Neuronal stem cell (in vitro differentiated cells): ENCODE data around the gene MITF.

Source experiments
- DNase-seq: peaks from one replicate; pipeline ENCODE4 v3.0.0-alpha.2; 2013; ENCODE audit warnings: low spot score
- H2AFZ ChIP-seq: one replicate; pipeline ENCODE4 v1.6.1; 2013; ENCODE audit warnings: mild to moderate bottlenecking, low read length, inconsistent platforms
- H2AK5ac ChIP-seq: 2 replicates; pipeline ENCODE4 v1.6.1; 2013; ENCODE audit warnings: low read depth, mild to moderate bottlenecking, inconsistent platforms, low read length, moderate library complexity, mixed read lengths
- H2BK120ac ChIP-seq: 2 replicates; pipeline ENCODE4 v1.6.1; 2013; ENCODE audit warnings: low read depth, mild to moderate bottlenecking, inconsistent platforms, low read length, moderate library complexity, mixed read lengths
- H2BK12ac ChIP-seq: one replicate; pipeline ENCODE4 v1.6.1; 2013; ENCODE audit warnings: low read length, inconsistent platforms
- H2BK15ac ChIP-seq: 2 replicates; pipeline ENCODE4 v1.6.1; 2013; ENCODE audit warnings: mild to moderate bottlenecking, low read length, inconsistent platforms, mixed read lengths
- H2BK5ac ChIP-seq: one replicate; pipeline ENCODE4 v1.6.1; 2013; ENCODE audit warnings: inconsistent platforms, mild to moderate bottlenecking, low read length, moderate library complexity
- H3K14ac ChIP-seq: one replicate; pipeline ENCODE4 v1.6.1; 2013; ENCODE audit warnings: low read length, inconsistent platforms
- H3K18ac ChIP-seq: 2 replicates; pipeline ENCODE4 v1.6.1; 2013; ENCODE audit warnings: low read length, inconsistent platforms
- H3K23ac ChIP-seq: 2 replicates; pipeline ENCODE4 v1.6.1; 2013; ENCODE audit warnings: low read depth, mild to moderate bottlenecking, mixed read lengths, low read length, inconsistent platforms; ENCODE audit not compliant: poor library complexity
- H3K27ac ChIP-seq: replicated peaks from 3 replicates; pipeline ENCODE4 v1.5.1; 2013; ENCODE audit warnings: low read length, inconsistent platforms
- H3K27me3 ChIP-seq, 3 experiments: 2 replicates each; pipeline ENCODE4 v1.6.1; 2013; ENCODE audit warnings: low read length in 3 of 3, mild to moderate bottlenecking in 2 of 3, inconsistent platforms in 1 of 3, low read depth in 1 of 3, mixed read lengths in 1 of 3, moderate library complexity in 1 of 3; ENCODE audit not compliant: control insufficient read depth in 3 of 3, insufficient read depth in 3 of 3
- H3K36me3 ChIP-seq, 2 donors: replicated peaks in 1 of 2; 2 replicates each; pipeline ENCODE4 v1.6.1; 2013; ENCODE audit warnings: low read length in 2 of 2; ENCODE audit not compliant: control insufficient read depth in 2 of 2, insufficient read depth in 2 of 2
- H3K4ac ChIP-seq: 2 replicates; pipeline ENCODE4 v1.6.1; 2013; ENCODE audit warnings: inconsistent platforms, mild to moderate bottlenecking, low read length, moderate library complexity
- H3K4me1 ChIP-seq, 2 donors: 1 replicate in 1 of 2; 2 replicates in 1 of 2; pipeline ENCODE4 v1.6.1; 2013; ENCODE audit warnings: low read length in 2 of 2, low read depth in 1 of 2; ENCODE audit not compliant: control insufficient read depth in 2 of 2, insufficient read depth in 1 of 2
- H3K4me2 ChIP-seq: one replicate; pipeline ENCODE4 v1.6.1; 2013; ENCODE audit warnings: mild to moderate bottlenecking, low read length, inconsistent platforms; ENCODE audit not compliant: insufficient read depth, poor library complexity, severe bottlenecking
- H3K4me3 ChIP-seq, 2 donors: 2 replicates each; pipeline ENCODE4 v1.5.1; 2013; ENCODE audit warnings: low read length in 2 of 2, mild to moderate bottlenecking in 2 of 2, inconsistent platforms in 1 of 2, moderate library complexity in 1 of 2
- H3K79me1 ChIP-seq: one replicate; pipeline ENCODE4 v1.6.1; 2013; ENCODE audit warnings: low read depth, mild to moderate bottlenecking, inconsistent platforms, low read length, moderate library complexity
- H3K9ac ChIP-seq: one replicate; pipeline ENCODE4 v1.6.1; 2013; ENCODE audit warnings: mild to moderate bottlenecking, low read depth, low read length, inconsistent platforms; ENCODE audit not compliant: poor library complexity
- H3K9me3 ChIP-seq, 2 donors: replicated peaks in 1 of 2; 2 replicates each; pipeline versions ENCODE3 to v1.6.1; 2013; ENCODE audit warnings: low read length in 2 of 2, mild to moderate bottlenecking in 2 of 2, inconsistent platforms in 1 of 2, low read depth in 1 of 2, mixed read lengths in 1 of 2, moderate library complexity in 1 of 2; ENCODE audit not compliant: control insufficient read depth in 2 of 2, insufficient read depth in 1 of 2
- H4K8ac ChIP-seq: one replicate; pipeline ENCODE4 v1.6.1; 2013; ENCODE audit warnings: low read depth, mild to moderate bottlenecking, inconsistent platforms, low read length, moderate library complexity
- H4K91ac ChIP-seq: one replicate; pipeline ENCODE4 v1.6.1; 2013; ENCODE audit warnings: low read length, low read depth, mild to moderate bottlenecking, inconsistent platforms; ENCODE audit not compliant: poor library complexity
- WGBS, 2 donors: extraction: QIAGEN DNeasy Blood & Tissue Kit; methylation state at CpG; one replicate each; pipeline ENCODE4 v1.1.7; 2013; ENCODE audit warnings: missing lambda C conversion rate in 2 of 2, mixed read lengths in 1 of 2; ENCODE audit not compliant: insufficient read length in 2 of 2, insufficient replicate concordance in 1 of 2; ENCODE audit errors: extremely low coverage in 2 of 2; 5-methylcytosine and 5-hydroxymethylcytosine counted together

The MITF gene

DNA sequence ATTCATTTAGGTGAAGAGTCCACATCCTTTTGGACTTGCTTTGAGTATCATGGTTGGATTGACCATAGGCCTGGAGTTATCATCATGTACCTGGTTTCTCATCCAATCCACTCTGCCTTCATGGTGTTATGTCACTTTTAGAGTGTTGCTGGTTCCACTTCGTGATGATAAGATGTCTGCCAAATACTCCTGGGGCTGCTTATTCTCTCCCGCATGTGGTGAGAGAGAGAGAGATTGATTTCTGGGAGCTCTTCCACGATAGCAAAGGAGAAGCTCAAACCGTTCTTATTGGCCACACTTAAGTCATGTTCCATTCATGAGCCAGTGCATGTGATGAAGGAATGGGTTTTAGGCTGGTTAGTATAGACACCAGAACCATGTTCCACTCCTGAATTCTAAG is 47.6 kb downstream of the MITF start:
- Histone ChIP-seq H3K23ac (no peak overlapping the region), H3K4me2 (no peak overlapping the region), H2BK120ac (no peak overlapping the region), H3K79me1 (no peaks in the 10 kb centered on the region), H3K27me3 (no peaks in the 10 kb centered on the region), H2AK5ac (no peak overlapping the region), H3K18ac (no peak overlapping the region), H3K27ac (no peak overlapping the region), H3K14ac (no peak overlapping the region), H3K9ac (no peak overlapping the region), H3K36me3 (no peaks in the 10 kb centered on the region), H3K9me3 (no peaks in the 10 kb centered on the region), H4K8ac (no peak overlapping the region), H2AFZ (no peak overlapping the region), H2BK5ac (no peak overlapping the region), H3K4ac (no peak overlapping the region), H4K91ac (no peak overlapping the region), H2BK15ac (no peak overlapping the region), H3K4me1 (no peaks in the 10 kb centered on the region), H3K4me3 (no peak overlapping the region), H2BK12ac (no peak overlapping the region)
- no CpG with 5 or more reads among the region's 4 CpGs for WGBS, 2 donors
- DNase-seq: no peak

DNA sequence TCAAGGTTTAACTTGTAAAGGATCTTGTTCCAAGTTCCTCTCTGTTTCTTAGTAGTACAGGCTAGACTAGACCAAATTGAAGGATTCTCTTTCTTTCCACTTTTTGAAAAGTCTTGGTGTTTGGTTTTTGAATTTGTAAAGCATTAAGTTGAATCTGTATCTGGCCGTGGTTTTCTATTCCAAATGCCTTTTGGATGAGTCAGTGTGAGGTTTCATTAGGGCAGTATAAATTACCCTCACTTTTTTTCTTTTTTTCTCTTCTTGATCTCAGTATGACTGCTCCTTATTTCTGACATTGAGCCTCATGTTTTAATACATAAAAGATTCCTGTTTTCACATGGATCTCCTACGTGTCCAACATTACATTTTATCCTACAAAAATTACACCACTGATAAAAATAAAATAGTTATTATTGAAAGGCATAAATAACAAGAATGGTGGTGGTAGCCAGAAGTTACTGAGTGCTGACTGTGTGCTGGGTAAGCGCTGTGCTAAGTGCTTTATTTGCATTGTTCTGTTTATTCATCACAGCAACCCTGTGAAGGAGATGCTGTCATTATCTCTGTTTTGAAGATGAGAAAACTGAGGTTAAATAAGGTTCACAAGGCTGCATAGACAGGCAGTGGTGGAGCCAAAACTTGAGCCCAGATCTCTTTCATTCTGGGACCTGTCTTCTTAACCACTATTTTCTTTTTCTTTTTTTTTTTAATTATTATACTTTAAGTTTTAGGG is 48.3 kb downstream of the MITF start:
- no peak overlapping the region for H3K27ac ChIP-seq

DNA sequence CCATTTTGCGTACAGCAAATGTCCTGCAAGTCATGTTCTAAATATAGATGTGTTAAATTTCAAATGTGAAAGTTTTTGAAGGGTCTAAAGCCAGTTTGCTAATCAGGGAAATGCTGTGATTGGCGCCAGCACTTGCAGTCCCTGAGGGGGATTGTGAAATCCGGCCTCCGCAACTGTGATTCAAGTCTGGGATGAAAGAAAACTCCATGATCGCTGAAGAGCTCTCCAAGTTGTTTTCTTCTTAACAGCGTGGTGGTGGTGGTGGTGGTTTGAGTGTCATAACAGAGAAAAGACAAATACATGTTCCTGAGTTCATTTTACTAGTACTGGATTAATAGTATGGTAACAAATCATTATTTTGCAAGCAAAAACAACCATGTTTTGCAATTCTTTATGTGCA is 51.8 kb downstream of the MITF start:
- Histone ChIP-seq H2BK5ac (no peak overlapping the region), H2BK120ac (no peak overlapping the region), H3K9me3 (no peaks in the 10 kb centered on the region), H2AK5ac (no peak overlapping the region), H3K4me3 (no peak overlapping the region), H2BK15ac (no peak overlapping the region), H3K4me2 (no peak overlapping the region), H3K27me3 (no peaks in the 10 kb centered on the region), H3K4me1 (no peaks in the 10 kb centered on the region), H3K23ac (no peak overlapping the region), H3K9ac (no peak overlapping the region), H4K91ac (no peak overlapping the region), H3K18ac (no peak overlapping the region), H3K14ac (no peak overlapping the region), H3K27ac (no peak overlapping the region), H3K4ac (no peak overlapping the region), H2AFZ (no peak overlapping the region), H3K36me3 (no peaks in the 10 kb centered on the region), H2BK12ac (no peak overlapping the region), H4K8ac (no peak overlapping the region), H3K79me1 (no peaks in the 10 kb centered on the region)
- no peak for DNase-seq
- WGBS, 2 donors: no CpG with 5 or more reads among the region's 6 CpGs

More for the DNA sequence above, 48.3 kb downstream of the MITF start:
- Histone ChIP-seq H3K4ac (no peak overlapping the region), H3K4me1 (no peaks in the 10 kb centered on the region), H3K9me3 (no peaks in the 10 kb centered on the region), H3K4me3 (no peak overlapping the region), H4K8ac (no peak overlapping the region), H3K18ac (no peak overlapping the region), H2BK5ac (no peak overlapping the region), H3K9ac (no peak overlapping the region), H3K27me3 (no peaks in the 10 kb centered on the region), H2AFZ (no peak overlapping the region), H2BK12ac (no peak overlapping the region), H3K14ac (no peak overlapping the region), H2AK5ac (no peak overlapping the region), H3K36me3 (no peaks in the 10 kb centered on the region), H3K4me2 (no peak overlapping the region), H2BK120ac (no peak overlapping the region), H4K91ac (no peak overlapping the region), H2BK15ac (no peak overlapping the region), H3K79me1 (no peaks in the 10 kb centered on the region), H3K23ac (no peak overlapping the region)
- DNase-seq: no peak
- no CpG with 5 or more reads among the region's 3 CpGs for WGBS, 2 donors

DNA sequence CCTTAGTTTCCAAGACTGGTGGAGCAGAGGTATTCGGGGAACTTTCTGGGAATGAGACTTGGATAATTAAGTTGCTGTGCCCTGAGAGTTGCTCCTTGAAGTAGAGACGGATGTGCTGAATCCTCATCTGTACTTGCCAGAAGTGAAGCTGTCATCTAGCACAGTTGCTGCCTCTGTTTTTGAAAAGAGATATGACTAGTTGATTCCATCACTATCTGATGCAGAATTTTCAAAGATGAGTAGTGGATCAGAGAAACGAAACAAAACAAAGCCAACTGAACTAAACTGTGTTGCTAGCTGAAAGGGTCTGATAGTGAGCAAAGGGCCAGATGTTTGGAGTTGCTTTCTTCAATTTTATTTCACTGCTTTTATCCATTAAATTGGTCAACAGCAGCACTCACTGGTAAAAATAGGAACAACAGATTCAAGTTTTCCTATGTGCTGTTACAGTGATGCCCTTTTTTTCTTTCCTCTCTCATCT is 52.7 kb downstream of the MITF start:
- no peaks in the 10 kb centered on the region for H3K9me3 ChIP-seq
- no peak overlapping the region for H3K4me3 ChIP-seq
- H3K4me1 ChIP-seq: no peaks in the 10 kb centered on the region
- no peak overlapping the region for H3K18ac ChIP-seq
- no CpG with 5 or more reads among the region's 3 CpGs for WGBS, 2 donors
- no peaks in the 10 kb centered on the region for H3K27me3 ChIP-seq
- no peak overlapping the region for H2BK15ac ChIP-seq
- H3K79me1 ChIP-seq: no peaks in the 10 kb centered on the region
- no peak overlapping the region for H3K27ac ChIP-seq
- no peak overlapping the region for H3K14ac ChIP-seq
- H3K9ac ChIP-seq: no peak overlapping the region
- H2BK12ac ChIP-seq: no peak overlapping the region
- no peak overlapping the region for H2AK5ac ChIP-seq
- no peak overlapping the region for H4K91ac ChIP-seq
- H2AFZ ChIP-seq: no peak overlapping the region
- no peak for DNase-seq
- no peak overlapping the region for H2BK120ac ChIP-seq
- no peak overlapping the region for H3K4me2 ChIP-seq
- no peak overlapping the region for H2BK5ac ChIP-seq
- H3K36me3 ChIP-seq: no peaks in the 10 kb centered on the region
- no peak overlapping the region for H3K4ac ChIP-seq
- no peak overlapping the region for H4K8ac ChIP-seq
- H3K23ac ChIP-seq: no peak overlapping the region
